NCI-H128 (cell line): Measurements from ENCODE around the gene MRPL24.

Experiments
- DNase-seq: peaks from one replicate; lab custom pipeline; 2025; ENCODE audit not compliant: unreplicated experiment; lab: John Stamatoyannopoulos, UW

The MRPL24 gene

GRCh38 chr1:156711011-156711817, 29.7 kb downstream of the MRPL24 start:
- no peak for DNase-seq

DNA sequence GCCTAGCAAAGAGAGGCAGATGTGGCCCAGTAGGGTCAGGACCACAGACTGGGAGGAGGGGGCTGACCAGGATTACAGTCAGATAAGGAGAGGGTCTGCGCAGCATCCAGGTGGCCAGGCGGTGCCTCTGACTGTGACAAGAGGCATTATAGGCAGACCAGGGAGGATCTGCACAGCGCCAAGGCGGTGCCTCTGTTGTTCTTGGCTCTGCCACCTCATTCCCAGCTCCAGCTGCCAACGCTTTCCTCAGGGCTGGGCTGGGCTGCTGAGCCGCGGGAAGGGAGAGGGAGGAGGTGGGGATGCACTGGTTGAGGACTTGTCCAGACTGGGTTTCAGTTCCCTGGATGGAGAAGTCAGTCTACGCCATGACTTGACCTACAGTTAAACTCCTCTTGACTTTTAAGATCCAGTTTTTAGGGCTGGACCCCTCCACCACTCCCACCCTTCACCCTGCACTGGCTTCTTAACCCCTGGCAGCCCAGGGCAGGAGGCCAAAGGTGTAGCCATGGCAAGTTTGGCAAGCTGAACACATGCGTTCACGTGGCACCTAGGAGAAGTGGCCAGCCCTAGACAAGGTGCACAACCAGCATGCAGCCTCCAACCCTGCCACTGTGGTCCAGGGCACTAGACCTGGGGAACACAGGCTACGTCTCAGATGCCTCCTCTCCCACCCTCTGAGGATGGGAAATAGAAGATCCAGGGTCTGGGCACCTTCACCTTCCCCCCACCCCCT, 31.0 kb downstream of the MRPL24 start:
- DNase-seq, result no peak

GRCh38 chr1:156709031-156709430, 31.9 kb downstream of the MRPL24 start:
- DNase-seq, result no peak

DNA sequence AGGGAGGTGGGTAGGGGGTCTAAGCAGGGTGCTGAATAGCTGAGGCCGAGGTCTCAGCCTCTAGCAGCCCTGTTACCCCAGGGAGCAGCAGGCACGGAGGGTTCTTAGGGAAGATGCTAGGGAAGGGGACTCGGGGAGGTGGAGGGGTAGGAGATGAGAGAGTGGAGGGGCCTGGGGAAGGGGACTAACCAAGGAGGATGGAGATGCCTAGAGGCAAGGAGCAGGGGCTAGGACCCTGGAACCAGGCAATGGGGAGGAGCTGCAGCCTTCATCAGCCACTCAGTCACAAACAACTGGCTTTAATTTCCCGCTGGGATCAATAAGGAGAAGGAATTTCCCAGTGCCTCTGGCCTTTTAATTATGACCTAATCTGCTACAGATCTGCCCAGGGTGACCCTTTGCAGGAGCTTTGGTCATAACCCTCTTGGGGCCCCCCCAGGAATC, 32.6 kb downstream of the MRPL24 start:
- no peak for DNase-seq

DNA sequence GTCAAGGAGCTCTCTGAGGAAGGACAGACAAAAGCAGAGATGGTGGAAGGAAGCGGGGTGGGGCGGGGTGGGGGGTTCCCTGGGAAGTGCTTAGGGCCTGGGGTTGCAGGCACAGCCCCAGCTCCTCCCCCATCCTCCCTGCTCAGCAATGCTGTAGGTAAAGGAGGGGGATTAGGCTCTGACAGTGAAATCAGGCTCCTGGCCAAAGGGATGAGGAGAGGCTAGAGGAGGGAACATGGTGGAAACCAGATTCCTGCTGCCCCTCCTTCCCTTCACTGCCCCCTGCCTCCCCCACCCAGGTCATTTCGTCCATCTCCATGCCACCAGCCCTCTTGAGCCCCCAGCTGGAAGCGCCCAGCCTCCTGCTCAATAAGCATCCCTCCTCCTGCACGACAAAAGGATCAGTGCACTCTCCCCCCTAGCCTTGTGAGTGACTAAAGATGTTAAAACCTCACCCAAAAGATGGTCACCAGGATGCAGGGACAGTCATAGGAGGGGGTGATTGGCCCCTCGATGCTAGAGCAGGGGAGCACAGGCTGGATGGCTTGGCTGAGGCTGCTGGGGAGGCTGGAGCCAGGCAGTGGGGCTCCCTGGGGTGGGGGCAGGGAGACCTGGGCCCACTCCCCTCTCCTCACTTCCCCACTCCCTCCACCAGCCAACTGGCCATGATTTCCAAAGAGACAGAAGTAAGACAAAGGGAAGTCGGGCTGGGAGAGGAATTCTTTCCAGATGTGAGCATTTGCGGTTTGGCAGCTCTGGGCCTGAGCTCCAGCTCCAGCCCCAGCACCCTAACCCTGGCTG, 33.3 kb downstream of the MRPL24 start:
- DNase-seq, result no peak

- DNase-seq, result no peak
Measured at GRCh38 chr1:156706657-156707416, 34.1 kb downstream of the MRPL24 start.

GRCh38 chr1:156705918-156706656, 34.8 kb downstream of the MRPL24 start:
- DNase-seq, result peak; percentile 31

- DNase-seq, result no peak
Measured at GRCh38 chr1:156705321-156705917, 35.5 kb downstream of the MRPL24 start, which contains the start of gene CRABP2. CRABP2 (minus strand) TSS chr1:156705583; CDS start chr1:156705446, 137 bp downstream.

DNA sequence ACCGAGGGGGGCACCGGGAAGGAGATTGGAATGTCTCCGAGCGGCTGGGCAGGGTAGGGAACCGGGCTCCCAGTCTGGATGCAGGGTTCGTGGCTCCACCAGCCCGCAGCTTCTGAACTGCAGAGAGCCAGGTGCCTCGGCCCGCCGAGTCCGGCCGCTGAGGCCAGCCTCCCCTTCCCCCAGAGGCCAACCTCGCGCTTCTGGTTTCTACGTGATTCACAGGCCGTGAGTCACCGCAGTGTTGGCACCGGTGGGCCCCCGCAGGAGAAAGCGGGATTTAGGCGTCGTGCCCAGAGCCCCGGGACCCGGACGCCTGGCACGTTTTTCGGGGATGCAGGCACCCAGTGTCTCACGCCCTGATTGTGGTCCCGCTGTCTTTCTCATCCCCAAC, 36.0 kb downstream of the MRPL24 start:
- DNase-seq, result no peak

DNA sequence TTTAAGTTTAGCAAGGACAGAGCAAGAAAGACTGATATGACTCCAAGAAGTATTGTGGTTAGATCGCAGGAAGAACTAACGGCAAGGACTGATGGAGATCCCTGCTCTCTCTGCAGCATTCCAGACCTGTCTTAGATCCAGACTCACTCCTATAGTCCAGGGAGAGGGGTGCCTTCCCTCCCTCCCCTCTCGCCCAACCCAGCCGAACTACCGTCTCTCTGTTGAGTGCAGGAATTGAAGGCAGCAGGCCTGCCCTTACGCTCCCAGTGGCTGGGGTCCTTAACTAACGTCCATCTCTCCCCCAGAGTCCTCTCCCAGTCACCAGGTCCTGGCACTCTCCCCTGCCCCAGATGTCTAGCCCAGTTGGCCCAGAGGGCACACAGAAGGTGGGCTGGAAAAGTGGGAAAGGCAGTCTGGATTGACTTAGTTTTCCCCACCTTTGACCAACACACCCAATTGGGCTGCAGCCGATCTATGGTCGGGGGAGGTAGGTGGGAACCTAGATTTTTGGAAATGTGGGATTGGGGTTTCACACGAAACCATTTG, 36.6 kb downstream of the MRPL24 start:
- no peak for DNase-seq

DNA sequence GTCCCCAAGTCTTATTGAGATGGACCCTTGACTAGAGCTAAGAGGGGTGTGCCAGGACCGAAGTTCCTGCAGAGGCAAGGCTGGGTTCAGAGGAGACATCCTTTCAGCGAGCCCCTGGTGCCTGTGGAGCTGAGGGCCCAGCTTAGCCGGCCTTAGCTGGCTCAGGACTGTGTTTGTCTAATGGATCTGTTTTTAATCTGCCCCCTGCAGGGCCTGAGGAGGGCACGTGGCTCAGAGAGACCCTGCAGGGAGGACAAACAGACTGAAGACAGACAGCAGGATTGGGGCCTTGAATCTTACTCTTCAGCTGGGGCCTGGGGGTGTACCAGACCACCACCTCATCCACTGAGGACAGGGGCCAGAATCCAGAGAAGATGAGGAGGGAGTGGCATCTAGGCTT, 37.1 kb downstream of the MRPL24 start:
- DNase-seq, result no peak

- no peak for DNase-seq
Measured at GRCh38 chr1:156703336-156703735, 37.6 kb downstream of the MRPL24 start.

GRCh38 chr1:156700736-156701531, 40.0 kb downstream of the MRPL24 start:
- DNase-seq, result no peak

DNA sequence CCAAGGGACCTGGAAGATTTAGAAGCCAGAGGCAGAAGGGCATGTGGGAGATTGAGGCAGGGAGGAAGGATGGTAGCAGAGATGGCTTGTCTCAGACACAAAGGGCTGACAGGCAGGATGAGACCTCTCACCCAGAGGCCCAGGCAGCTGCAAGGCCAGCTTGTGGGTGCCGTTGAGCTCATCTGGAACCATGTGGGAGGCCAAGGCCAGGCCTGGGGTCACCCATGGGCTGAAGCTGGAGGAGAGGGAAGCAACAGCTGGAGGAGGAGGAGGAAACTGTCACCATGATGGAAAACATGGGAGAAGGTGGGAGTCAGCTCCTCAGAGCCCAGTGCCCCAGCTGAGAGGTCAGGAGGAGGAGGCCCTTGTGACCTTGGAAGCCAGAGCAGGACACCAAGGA, 41.9 kb downstream of the MRPL24 start:
- no peak for DNase-seq

- no peak for DNase-seq
Measured at GRCh38 chr1:156697481-156697880, 43.4 kb downstream of the MRPL24 start.

DNA sequence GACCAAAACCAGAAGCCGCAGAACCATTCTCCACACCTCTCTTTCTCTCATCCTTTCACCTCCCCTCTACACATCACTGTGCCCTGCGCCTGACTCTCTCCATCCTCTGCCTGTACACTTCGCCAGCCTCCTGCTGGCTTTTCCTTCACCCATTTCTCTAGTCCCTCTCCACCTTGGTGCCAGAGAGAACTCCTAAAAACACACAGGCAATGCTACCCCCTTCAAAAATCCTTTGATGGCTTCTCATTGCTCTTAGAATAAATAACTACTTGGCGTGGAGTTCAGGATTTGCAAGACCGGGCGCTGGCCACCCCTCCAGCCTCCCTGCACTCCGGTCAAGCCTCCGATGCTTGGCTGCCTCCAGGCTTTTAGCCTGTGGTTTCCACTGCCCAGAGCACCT, 44.1 kb downstream of the MRPL24 start:
- no peak for DNase-seq

GRCh38 chr1:156694690-156694962, 46.3 kb downstream of the MRPL24 start:
- no peak for DNase-seq

DNA sequence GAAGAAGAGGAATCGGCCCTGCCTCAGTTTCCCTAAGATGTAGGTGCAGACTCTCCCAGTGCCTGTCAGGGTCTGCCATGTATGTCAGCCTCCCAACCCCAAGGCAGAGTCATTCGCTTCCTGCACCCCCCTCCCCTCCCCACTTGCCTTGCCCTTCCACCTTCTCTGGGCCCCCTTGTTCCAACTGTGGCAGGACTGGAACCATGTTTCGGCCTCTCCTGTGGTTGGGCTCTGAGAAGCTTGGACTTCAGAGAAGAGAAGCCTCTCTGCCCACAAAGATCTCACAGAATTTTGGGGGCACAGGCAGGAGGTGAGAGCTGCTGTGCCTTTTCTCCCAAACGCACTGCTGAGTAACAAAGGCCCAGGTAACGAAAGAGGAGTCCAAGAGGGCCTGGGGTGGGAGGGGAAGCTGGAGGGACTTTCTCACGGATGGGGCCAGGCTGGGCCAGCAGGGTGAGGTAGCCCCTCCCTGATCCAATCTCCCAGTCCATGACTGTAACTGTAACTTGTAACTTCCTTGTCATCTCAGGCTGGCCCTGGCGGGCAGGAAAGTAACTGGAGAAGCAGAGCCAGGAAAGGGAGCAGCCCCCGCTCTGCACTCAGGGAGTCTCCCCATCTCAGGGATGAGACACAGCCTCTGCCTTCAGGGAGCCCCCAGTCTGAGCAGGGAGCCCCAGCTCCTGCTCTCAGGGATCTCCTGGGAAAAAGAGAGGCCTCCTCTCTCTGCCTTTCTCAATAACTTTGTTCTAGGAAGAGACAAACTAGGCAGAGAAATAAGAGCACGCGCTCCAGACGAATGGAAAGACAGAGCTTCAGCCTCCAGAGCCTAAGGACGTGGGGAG, 46.8 kb downstream of the MRPL24 start:
- no peak for DNase-seq
